K562 (cell line): ENCODE measurements around the gene CD9. TPM values are rescaled to one million over a fixed set of nuclear protein-coding genes. Genes with fewer than 3 reads are reported as not detected.

Experiments
- ATAC-seq: fragments of 200-7000 bp; cut with Tn5 transposase; 3 replicates; pipeline ENCODE4 v1.9.1; 2020; ENCODE audit warnings: moderate library complexity
- BruUV-seq: library from RNA; stranded (reverse); fragments of 400-500 nt; replicated peaks from 2 replicates; lab custom pipeline; 2021; lab: Mats Ljungman, UMichigan
- CTCF ChIA-PET: fragments of 300-600 bp; formaldehyde crosslinking; extraction: SDS; loops from one replicate; lab custom pipeline; 2021; ENCODE audit warnings: low intra/inter-chr PET ratio; lab: Yijun Ruan, JAX
- POLR2A ChIA-PET: fragments of 300-600, 350-650 bp; sonication (Branson Sonifier 250); formaldehyde crosslinking; extraction: SDS; loops from one replicate; lab custom pipeline; 2021; ENCODE audit warnings: antibody characterized with exemption, inconsistent platforms; lab: Yijun Ruan, JAX
- DNase-seq, 4 experiments: peaks; one replicate each; pipeline versions ENCODE4 v3.0.0 to v3.0.0-alpha.2; 2011 to 2018; ENCODE audit warnings: low spot score in 3 of 4, mixed read lengths in 3 of 4; ENCODE audit errors: extremely low read depth in 1 of 4
- FAIRE-seq: peaks from 2 replicates; lab custom pipeline; 2011; peaks lifted over from hg19 to GRCh38; lab: Jason Lieb, UNC
- H2AFZ ChIP-seq: 2 replicates; pipeline ENCODE4 v1.6.0; 2011; ENCODE audit warnings: low read depth, low read length, control low read depth, inconsistent platforms
- H3K27ac ChIP-seq: fragments of 200-600 bp; 3 replicates; pipeline ENCODE4 v1.8.0; 2011; ENCODE audit warnings: low read depth, mild to moderate bottlenecking, control low read depth, inconsistent platforms, low read length, moderate library complexity, mixed read lengths; ENCODE audit errors: extremely low read depth
- H3K27me3 ChIP-seq, 2 experiments: fragments of 300-600 bp in 1 of 2; 2 replicates in 1 of 2; 3 replicates in 1 of 2; pipeline versions ENCODE4 v1.6.0 to v1.8.0; 2011; ENCODE audit warnings: inconsistent platforms in 2 of 2, low read length in 2 of 2, mild to moderate bottlenecking in 1 of 2, mixed read lengths in 1 of 2, moderate library complexity in 1 of 2; ENCODE audit not compliant: control insufficient read depth in 2 of 2, insufficient read depth in 2 of 2
- H3K36me3 ChIP-seq: fragments of 300-600 bp; 3 replicates; pipeline ENCODE4 v1.8.0; 2011; ENCODE audit warnings: mild to moderate bottlenecking, low read length, inconsistent platforms; ENCODE audit not compliant: control insufficient read depth, insufficient read depth
- H3K4me1 ChIP-seq, 2 experiments: fragments of 200-600 bp in 1 of 2; replicated peaks in 1 of 2; 2 replicates in 1 of 2; 3 replicates in 1 of 2; pipeline versions ENCODE4 v1.5.1 to v1.8.0; 2011; ENCODE audit warnings: inconsistent platforms in 2 of 2, low read length in 2 of 2, mild to moderate bottlenecking in 1 of 2, mixed read lengths in 1 of 2, moderate library complexity in 1 of 2; ENCODE audit not compliant: control insufficient read depth in 2 of 2, insufficient read depth in 2 of 2
- H3K4me2 ChIP-seq: 2 replicates; pipeline ENCODE4 v1.6.1; 2011; ENCODE audit warnings: low read length, control low read depth, inconsistent platforms, mixed read lengths; ENCODE audit not compliant: insufficient read depth
- H3K4me3 ChIP-seq: fragments of 200-600 bp; sonication (generic), shearing (Covaris generic); 2 replicates; pipeline ENCODE4 v1.5.1; 2016; ENCODE audit warnings: control low read depth, inconsistent platforms
- H3K79me2 ChIP-seq: fragments of 200-600 bp; 3 replicates; pipeline ENCODE4 v1.8.0; 2011; ENCODE audit warnings: low read length, inconsistent platforms; ENCODE audit not compliant: control insufficient read depth, insufficient read depth
- H3K9ac ChIP-seq, 2 experiments: 2 replicates each; pipeline versions ENCODE4 v1.6.0 to v1.6.1; 2011; ENCODE audit warnings: low read depth in 2 of 2, low read length in 2 of 2, control low read depth in 1 of 2, inconsistent platforms in 1 of 2, mild to moderate bottlenecking in 1 of 2, mixed read lengths in 1 of 2; ENCODE audit not compliant: insufficient read depth in 1 of 2
- H3K9me1 ChIP-seq: one replicate; pipeline ENCODE4 v1.6.0; 2011; ENCODE audit warnings: inconsistent platforms, mild to moderate bottlenecking, low read length, moderate library complexity; ENCODE audit not compliant: control insufficient read depth, insufficient read depth
- H3K9me3 ChIP-seq: replicated peaks from 2 replicates; pipeline ENCODE4 v1.5.1; 2011; ENCODE audit warnings: low read depth, low read length, inconsistent platforms; ENCODE audit not compliant: control insufficient read depth, insufficient read depth
- H4K20me1 ChIP-seq: replicated peaks from 2 replicates; pipeline ENCODE4 v1.6.1; 2011; ENCODE audit warnings: low read length, inconsistent platforms, mixed read lengths; ENCODE audit not compliant: control insufficient read depth, insufficient read depth
- ARNT ChIP-seq, 2 experiments: fragments of 450-650 bp; IDR thresholded peaks; 2 replicates each; pipeline ENCODE4 v1.6.1; 2016; ENCODE audit warnings: mild to moderate bottlenecking in 1 of 2
- BRD4 ChIP-seq: fragments of 200-600 bp; sonication (generic); IDR thresholded peaks from 2 replicates; pipeline ENCODE4 v1.6.1; 2017; ENCODE audit warnings: inconsistent platforms
- CBFA2T2 ChIP-seq: fragments of 450-650 bp; conservative IDR thresholded peaks from 2 replicates; pipeline ENCODE4 v1.6.1; 2017; ENCODE audit warnings: mild to moderate bottlenecking
- DMBX1 ChIP-seq: fragments of 250-450 bp; sonication (Bioruptor Pico); IDR thresholded peaks from 2 replicates; pipeline ENCODE4 v1.8.0; 2022; ENCODE audit warnings: inconsistent platforms, mild to moderate bottlenecking, moderate library complexity, borderline replicate concordance
- E2F3 ChIP-seq: fragments of 250-450 bp; sonication (Bioruptor Pico); IDR thresholded peaks from 2 replicates; pipeline ENCODE4 v1.4.0; 2020; ENCODE audit warnings: mild to moderate bottlenecking
- ETS2 ChIP-seq: IDR thresholded peaks from 2 replicates; pipeline ENCODE4 v1.6.1; 2016; ENCODE audit warnings: borderline replicate concordance, missing genetic modification characterization, mild to moderate bottlenecking, moderate library complexity, missing compliant biosample characterization; ENCODE audit not compliant: poor library complexity, severe bottlenecking
- ETV5 ChIP-seq: sonication (generic); formaldehyde crosslinking; IDR thresholded peaks from 2 replicates; pipeline ENCODE4 v1.4.0; 2020; ENCODE audit warnings: low read depth, mild to moderate bottlenecking, missing genetic modification reagents
- HDAC8 ChIP-seq: fragments of 450-650 bp; IDR thresholded peaks from 2 replicates; pipeline ENCODE4 v1.6.1; 2016; ENCODE audit warnings: mild to moderate bottlenecking, missing genetic modification characterization, moderate library complexity, missing compliant biosample characterization
- JUNB ChIP-seq: fragments of 450-650 bp; formaldehyde crosslinking; conservative IDR thresholded peaks from 2 replicates; pipeline ENCODE4 v1.4.0; 2020; ENCODE audit warnings: mild to moderate bottlenecking
- MYNN ChIP-seq, 2 experiments: sonication (generic); formaldehyde crosslinking in 1 of 2; IDR thresholded peaks; 2 replicates each; pipeline versions ENCODE4 v1.5.0 to v1.6.1; 2016 to 2020; ENCODE audit warnings: antibody characterized with exemption in 1 of 2, missing genetic modification reagents in 1 of 2
- NCOA1 ChIP-seq: fragments of 450-650 bp; IDR thresholded peaks from 2 replicates; pipeline ENCODE4 v1.6.1; 2016; ENCODE audit warnings: low read depth
- TARDBP ChIP-seq: fragments of 450-650 bp; IDR thresholded peaks from 2 replicates; pipeline ENCODE4 v1.6.1; 2016
- ZFP91 ChIP-seq: sonication (generic); formaldehyde crosslinking; IDR thresholded peaks from 2 replicates; pipeline ENCODE4 v1.8.0; 2022; ENCODE audit warnings: mild to moderate bottlenecking, missing genetic modification reagents
- ZNF507 ChIP-seq: conservative IDR thresholded peaks from 2 replicates; pipeline ENCODE4 v1.6.1; 2017; ENCODE audit warnings: missing genetic modification characterization, missing compliant biosample characterization
- ZNF75A ChIP-seq: fragments of 450-650 bp; formaldehyde crosslinking; IDR thresholded peaks from 2 replicates; pipeline ENCODE4 v1.4.0; 2020; ENCODE audit warnings: mild to moderate bottlenecking
- WGBS: fragments of 100-300 bp; shearing (Covaris generic); methylation state at CpG from one replicate; pipeline ENCODE4 v1.1.6; 2016; ENCODE audit warnings: low coverage, mixed read lengths; ENCODE audit not compliant: insufficient coverage; ENCODE audit errors: missing lambda C conversion rate; 5-methylcytosine and 5-hydroxymethylcytosine counted together
- in situ Hi-C: fragments of 300-500 bp; cut with MboI; formaldehyde crosslinking; loops from 4 replicates; pipeline ENCODE4 v1.15.0; 2018; ENCODE audit warnings: inconsistent platforms, mixed read lengths
- intact Hi-C: fragments of 100-400 bp; cut with micrococcal nuclease; formaldehyde crosslinking; loops from 2 replicates; pipeline ENCODE4 v1.14.2; 2022
- polyA plus RNA-seq, 8 experiments: library from polyadenylated mRNA; depleted of rRNA in 4 of 8; stranded (reverse) in 5 of 8; unstranded in 3 of 8; fragments of >200 nt; fragmentation: Nextera tagmentation in 2 of 8; fragmentation: Illumina TruSeq in 1 of 8; extraction: Ambion mirVana in 2 of 8; extraction: Trizol in 1 of 8; gene quantifications; 2 replicates each; pipeline versions ENCODE4 v1.2.1 to v1.2.3, GENCODE V29; 2011 to 2014; ENCODE audit warnings: inconsistent platforms in 1 of 8, missing spikeins in 1 of 8
- total RNA-seq, 7 experiments: library from RNA; depleted of rRNA in 6 of 7; stranded (reverse); fragments of >200 nt in 6 of 7; fragmentation: Illumina TruSeq in 2 of 7; extraction: Trizol in 2 of 7; gene quantifications; 2 replicates each; pipeline versions ENCODE4 v1.2.1 to v1.2.3, GENCODE V29; 2011 to 2021; ENCODE audit warnings: low replicate concordance in 1 of 7
- TF ChIP-seq, protein P1 (sequence below): sonication (generic); formaldehyde crosslinking; IDR thresholded peaks from 2 replicates; pipeline ENCODE4 v1.8.1; 2022; ENCODE audit warnings: missing genetic modification reagents
- TF ChIP-seq, protein P2 (sequence below): fragments of 450-650 bp; IDR thresholded peaks from 2 replicates; pipeline ENCODE4 v1.6.1; 2017; ENCODE audit warnings: antibody characterized with exemption
- TF ChIP-seq, protein P3 (sequence below): sonication (generic); formaldehyde crosslinking; IDR thresholded peaks from 2 replicates; pipeline ENCODE4 v1.8.1; 2023; ENCODE audit warnings: mild to moderate bottlenecking, missing genetic modification reagents

Gene CD9
- total and polyA plus RNA-seq, 9 of the 15 experiments (the other 6 are each of a cell fraction or from before 2014, with no cell fraction given): 0.43 to 5.6 (median 0.62) TPM

- Histone ChIP-seq H3K9me3 (no peaks in the 10 kb centered on the region), H3K4me2 (peak overlapping the region; percentile 14; the same call in 1 of the 2 replicates), H4K20me1 (peaks cover 6% of the 10 kb centered on the region; the same call in 1 of the 2 replicates), H3K27ac (no peak overlapping the region), H3K36me3 (no peaks in the 10 kb centered on the region), H3K9ac (peak overlapping the region in 1 of 2 experiments; percentile 33; a peak in 1 of 4 replicates), H3K4me1 (peaks cover 23 to 31% of the 10 kb centered on the region in 2 experiments), H2AFZ (no peak overlapping the region), H3K27me3 (no peaks in the 10 kb centered on the region), H3K79me2 (no peaks in the 10 kb centered on the region), H3K9me1 (no peaks in the 10 kb centered on the region), H3K4me3 (no peak overlapping the region)
- ChIA-PET POLR2A (interaction anchor here (0.8 kb wide), 1 partner anchor 54 kb away, joined by 3 read pairs; no protein-coding TSS in a partner anchor), CTCF (no interaction called here)
- in situ Hi-C loops: no loop called here
- 17% methylated on average over 3 of the region's 3 CpGs for WGBS
- no peak for FAIRE-seq
- BruUV-seq: no TSS peak
- peak in 1 of 4 experiments; percentile 24 for DNase-seq
- ATAC-seq: no peak
- intact Hi-C loops: no loop called here
- no peak for TF ChIP-seq ETV5 (CRISPR knock-in tag)
- TF ChIP-seq ZFP91 (CRISPR knock-in tag): no peak
- TF ChIP-seq TARDBP: no peak
- TF ChIP-seq E2F3 (CRISPR knock-in tag): no peak
- TF ChIP-seq ZNF75A (CRISPR knock-in tag): no peak
- TF ChIP-seq ZNF507 (tag): no peak
- no peak for TF ChIP-seq HDAC8 (tag)
- TF ChIP-seq ARNT (IDR thresholded peaks at IDR 0.05): no peak
- TF ChIP-seq CBFA2T2: no peak
- TF ChIP-seq, protein P1, sequence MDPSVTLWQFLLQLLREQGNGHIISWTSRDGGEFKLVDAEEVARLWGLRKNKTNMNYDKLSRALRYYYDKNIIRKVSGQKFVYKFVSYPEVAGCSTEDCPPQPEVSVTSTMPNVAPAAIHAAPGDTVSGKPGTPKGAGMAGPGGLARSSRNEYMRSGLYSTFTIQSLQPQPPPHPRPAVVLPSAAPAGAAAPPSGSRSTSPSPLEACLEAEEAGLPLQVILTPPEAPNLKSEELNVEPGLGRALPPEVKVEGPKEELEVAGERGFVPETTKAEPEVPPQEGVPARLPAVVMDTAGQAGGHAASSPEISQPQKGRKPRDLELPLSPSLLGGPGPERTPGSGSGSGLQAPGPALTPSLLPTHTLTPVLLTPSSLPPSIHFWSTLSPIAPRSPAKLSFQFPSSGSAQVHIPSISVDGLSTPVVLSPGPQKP (CRISPR knock-in tag): no peak
- TF ChIP-seq JUNB (CRISPR knock-in tag): no peak
- TF ChIP-seq, protein P2, sequence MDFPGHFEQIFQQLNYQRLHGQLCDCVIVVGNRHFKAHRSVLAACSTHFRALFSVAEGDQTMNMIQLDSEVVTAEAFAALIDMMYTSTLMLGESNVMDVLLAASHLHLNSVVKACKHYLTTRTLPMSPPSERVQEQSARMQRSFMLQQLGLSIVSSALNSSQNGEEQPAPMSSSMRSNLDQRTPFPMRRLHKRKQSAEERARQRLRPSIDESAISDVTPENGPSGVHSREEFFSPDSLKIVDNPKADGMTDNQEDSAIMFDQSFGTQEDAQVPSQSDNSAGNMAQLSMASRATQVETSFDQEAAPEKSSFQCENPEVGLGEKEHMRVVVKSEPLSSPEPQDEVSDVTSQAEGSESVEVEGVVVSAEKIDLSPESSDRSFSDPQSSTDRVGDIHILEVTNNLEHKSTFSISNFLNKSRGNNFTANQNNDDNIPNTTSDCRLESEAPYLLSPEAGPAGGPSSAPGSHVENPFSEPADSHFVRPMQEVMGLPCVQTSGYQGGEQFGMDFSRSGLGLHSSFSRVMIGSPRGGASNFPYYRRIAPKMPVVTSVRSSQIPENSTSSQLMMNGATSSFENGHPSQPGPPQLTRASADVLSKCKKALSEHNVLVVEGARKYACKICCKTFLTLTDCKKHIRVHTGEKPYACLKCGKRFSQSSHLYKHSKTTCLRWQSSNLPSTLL: no peak
- TF ChIP-seq, protein P3, sequence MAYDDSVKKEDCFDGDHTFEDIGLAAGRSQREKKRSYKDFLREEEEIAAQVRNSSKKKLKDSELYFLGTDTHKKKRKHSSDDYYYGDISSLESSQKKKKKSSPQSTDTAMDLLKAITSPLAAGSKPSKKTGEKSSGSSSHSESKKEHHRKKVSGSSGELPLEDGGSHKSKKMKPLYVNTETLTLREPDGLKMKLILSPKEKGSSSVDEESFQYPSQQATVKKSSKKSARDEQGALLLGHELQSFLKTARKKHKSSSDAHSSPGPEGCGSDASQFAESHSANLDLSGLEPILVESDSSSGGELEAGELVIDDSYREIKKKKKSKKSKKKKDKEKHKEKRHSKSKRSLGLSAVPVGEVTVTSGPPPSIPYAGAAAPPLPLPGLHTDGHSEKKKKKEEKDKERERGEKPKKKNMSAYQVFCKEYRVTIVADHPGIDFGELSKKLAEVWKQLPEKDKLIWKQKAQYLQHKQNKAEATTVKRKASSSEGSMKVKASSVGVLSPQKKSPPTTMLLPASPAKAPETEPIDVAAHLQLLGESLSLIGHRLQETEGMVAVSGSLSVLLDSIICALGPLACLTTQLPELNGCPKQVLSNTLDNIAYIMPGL (CRISPR knock-in tag): no peak
- no peak for TF ChIP-seq BRD4
- TF ChIP-seq NCOA1: no peak
- no peak for TF ChIP-seq MYNN (IDR thresholded peaks at IDR 0.05)
- TF ChIP-seq MYNN (CRISPR knock-in tag; IDR thresholded peaks at IDR 0.05): no peak
- TF ChIP-seq ETS2 (tag): no peak
- TF ChIP-seq DMBX1 (CRISPR knock-in tag): no peak
Measured at GRCh38 chr12:6262211-6262610, 62.0 kb downstream of the CD9 start.
